Fibroblast of lung (primary cell): Measurements from ENCODE around the gene AZU1.

ENCODE experiments used
- CTCF ChIP-seq, 2 donors: IDR thresholded peaks in 1 of 2; conservative IDR thresholded peaks in 1 of 2; 1 replicate in 1 of 2; 2 replicates in 1 of 2; pipeline ENCODE4 v1.5.1; 2011 to 2012; ENCODE audit warnings: low read length in 2 of 2, control low read depth in 1 of 2, inconsistent platforms in 1 of 2, low read depth in 1 of 2, mild to moderate bottlenecking in 1 of 2
- EZH2 ChIP-seq: IDR thresholded peaks from 2 replicates; pipeline ENCODE4 v1.5.1; 2012; ENCODE audit warnings: low read length, control low read depth, mild to moderate bottlenecking; ENCODE audit errors: missing control alignments

DNA sequence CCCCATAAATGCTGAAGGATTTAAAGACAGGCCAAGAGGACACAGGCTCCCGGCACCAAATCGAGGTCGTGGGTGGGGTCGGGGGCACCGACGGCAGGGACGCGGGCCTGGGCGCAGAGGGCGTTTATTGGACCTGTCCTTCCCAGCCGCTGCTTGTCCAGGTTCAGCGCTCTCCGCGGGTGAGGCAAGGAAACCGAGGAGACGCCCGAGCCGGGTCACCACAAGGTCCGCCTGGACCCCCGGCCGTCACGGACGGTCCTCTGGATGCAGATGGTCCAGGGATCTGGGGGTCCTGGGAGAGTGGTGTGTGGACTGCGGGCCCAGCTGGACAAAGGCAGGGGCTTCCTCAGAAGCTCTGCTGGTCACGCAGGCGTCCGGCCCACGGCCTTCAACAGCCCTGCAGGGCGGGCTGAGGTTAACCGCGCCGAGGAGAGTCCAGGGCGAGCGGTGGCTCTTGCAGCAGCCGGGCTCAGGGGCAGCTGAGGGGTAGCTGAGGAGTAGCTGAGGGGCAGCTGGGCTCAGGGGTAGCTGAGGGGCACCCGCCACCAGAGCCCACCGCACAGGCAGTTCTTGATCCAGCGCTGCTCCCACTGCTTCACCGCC is 40.3 kb downstream of the AZU1 start:
- TF ChIP-seq CTCF (conservative IDR thresholded peaks at IDR 0.05 in 1 of 2, IDR thresholded peaks at IDR 0.05 in 1 of 2; ENCODE audit: low read depth in 1 of 2, low read length in 2 of 2) (no peak), EZH2 (no peak)
